LNCaP clone FGC (cell line): Measurements from ENCODE around the gene RASAL1.

Experiments used
- DNase-seq: peaks from one replicate; pipeline ENCODE4 v3.0.0-alpha.2; 2011; ENCODE audit warnings: low read depth
- H3K4me3 ChIP-seq: 2 replicates; pipeline ENCODE4 v1.5.1; 2011; ENCODE audit warnings: mild to moderate bottlenecking, low read depth, low read length, control low read depth
- CTCF ChIP-seq: IDR thresholded peaks from 2 replicates; pipeline ENCODE4 v1.5.1; 2012; ENCODE audit warnings: mild to moderate bottlenecking; ENCODE audit not compliant: control insufficient read depth, insufficient read depth; ENCODE audit errors: extremely low read depth

RASAL1 gene

GRCh38 chr12:113170457-113170856 is 34.9 kb upstream of the RASAL1 start:
- TF ChIP-seq CTCF = no peak
- DNase-seq = no peak
- no peak overlapping the region for H3K4me3 ChIP-seq

- H3K4me3 ChIP-seq = no peak overlapping the region
- no peak for DNase-seq
- no peak for TF ChIP-seq CTCF
Measured at GRCh38 chr12:113169697-113170096, 34.1 kb upstream of the RASAL1 start.

- H3K4me3 ChIP-seq = no peak overlapping the region
- no peak for DNase-seq
- TF ChIP-seq CTCF = no peak
Measured at GRCh38 chr12:113167868-113168267, 32.3 kb upstream of the RASAL1 start.

GRCh38 chr12:113165521-113166450 is 30.2 kb upstream of the RASAL1 start:
- H3K4me3 ChIP-seq = no peak overlapping the region
- no peak for TF ChIP-seq CTCF
- DNase-seq = no peak

GRCh38 chr12:113164014-113164413 is 28.5 kb upstream of the RASAL1 start:
- no peak for DNase-seq
- no peak overlapping the region for H3K4me3 ChIP-seq
- TF ChIP-seq CTCF = no peak

GRCh38 chr12:113163030-113163360 is 27.4 kb upstream of the RASAL1 start:
- no peak for DNase-seq
- H3K4me3 ChIP-seq = no peak overlapping the region
- TF ChIP-seq CTCF = no peak
